GM19328 (cell line): Measurements from ENCODE around the gene GTF2A1L.
"Not testable (repeated sequence)": the region's sequence is repeated elsewhere in the genome, so short reads cannot be mapped to it uniquely, and the experiment has no call there.

ENCODE experiments used
- ATAC-seq: cut with Tn5 transposase; IDR thresholded peaks from one replicate; pipeline ENCODE4 v1.9.1; 2021; ENCODE audit warnings: mild to moderate bottlenecking, moderate library complexity; ENCODE audit not compliant: unreplicated experiment

The GTF2A1L gene

GRCh38 chr2:48617618-48618017 lies at the start of gene GTF2A1L:
Gene GTF2A1L, plus strand, starts transcription at chr2:48617856. Its CDS starts 19 bp downstream, at chr2:48617875.
- no peak for ATAC-seq

DNA sequence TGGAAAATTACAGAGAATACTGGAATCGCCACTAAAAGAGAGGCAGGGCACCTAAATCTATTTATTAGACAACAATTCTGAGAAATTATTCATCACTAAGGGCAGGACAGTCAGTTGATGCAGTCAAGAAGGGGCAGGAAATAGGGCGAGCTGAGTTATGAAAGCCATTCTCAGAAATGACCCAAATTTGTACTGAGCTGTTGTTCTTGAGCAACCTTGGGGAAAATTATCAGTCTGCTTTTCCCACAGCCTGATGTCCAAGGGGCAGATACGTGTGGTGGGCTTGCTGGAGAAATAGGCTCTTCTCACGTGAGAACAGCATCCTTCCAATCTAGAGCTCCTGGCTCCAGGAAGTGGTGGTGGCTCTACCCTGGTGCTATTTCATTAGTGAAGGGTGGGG lies 49.1 kb upstream of the GTF2A1L start:
- no peak for ATAC-seq

DNA sequence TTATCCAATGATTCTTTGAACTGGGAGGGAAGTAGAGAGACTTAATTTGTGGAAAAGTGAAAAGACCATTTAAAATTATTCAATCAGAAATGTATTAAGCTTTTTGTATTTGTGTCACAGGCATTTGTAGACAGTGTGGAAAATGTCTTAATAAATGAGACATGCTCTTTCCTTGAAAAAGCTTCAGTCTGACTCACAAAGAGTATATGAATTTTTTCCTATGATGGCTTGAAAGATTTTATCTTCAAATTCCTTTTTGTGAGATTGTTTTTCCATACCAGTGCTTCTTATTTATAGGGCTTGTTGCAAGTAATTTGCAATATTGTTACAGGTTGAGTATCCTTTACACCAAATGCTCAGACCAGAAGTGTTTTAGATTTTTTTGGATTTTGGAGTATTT lies 48.2 kb upstream of the GTF2A1L start:
- no peak for ATAC-seq

DNA sequence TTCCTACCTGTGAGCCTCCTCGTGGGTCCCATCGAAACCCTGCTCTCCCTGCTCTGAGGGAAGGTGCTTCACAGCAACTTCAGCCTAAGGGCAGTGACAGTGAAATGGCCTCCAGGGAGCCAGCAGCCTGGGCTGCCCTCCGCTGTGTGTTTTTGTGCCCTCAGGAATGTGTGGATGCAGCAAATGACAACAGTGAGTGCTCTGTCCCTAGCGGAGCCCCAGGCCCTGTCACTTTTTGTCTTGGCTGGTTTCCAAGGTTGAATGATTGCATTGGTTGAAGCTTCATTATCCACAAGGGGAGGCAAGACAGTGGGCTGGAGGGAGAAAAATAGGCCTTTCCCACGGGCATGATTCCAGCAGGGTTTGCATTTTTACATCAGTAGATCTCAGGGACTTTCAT lies 44.8 kb upstream of the GTF2A1L start:
- ATAC-seq, result no peak

GRCh38 chr2:48574353-48575287 lies 43.0 kb upstream of the GTF2A1L start:
- no peak for ATAC-seq

GRCh38 chr2:48578313-48578712 lies 39.3 kb upstream of the GTF2A1L start:
- no peak for ATAC-seq

GRCh38 chr2:48583961-48584360 lies 33.7 kb upstream of the GTF2A1L start:
- ATAC-seq, result no peak

- no peak for ATAC-seq
Measured at GRCh38 chr2:48584551-48584950, 33.1 kb upstream of the GTF2A1L start.

- no peak for ATAC-seq
Measured at GRCh38 chr2:48586433-48586832, 31.2 kb upstream of the GTF2A1L start.

DNA sequence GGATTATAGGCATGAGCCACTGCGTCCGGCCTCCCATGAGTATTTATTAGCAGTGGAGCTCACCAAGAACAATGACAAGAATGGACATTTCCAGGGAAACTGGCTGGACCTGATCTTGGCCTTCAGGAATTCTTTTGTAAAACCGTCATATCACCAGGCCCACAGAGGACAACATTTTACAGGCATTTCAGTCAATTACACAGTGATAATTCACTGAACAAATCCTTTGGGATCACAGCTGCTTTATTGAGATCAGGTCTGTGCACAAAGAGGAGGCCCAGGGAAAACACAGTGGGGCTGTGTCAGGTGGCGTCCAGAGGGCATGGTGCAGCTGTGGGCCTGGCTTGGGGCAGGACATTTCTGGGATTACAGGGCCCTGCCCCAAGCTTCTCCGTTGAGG lies 30.1 kb upstream of the GTF2A1L start:
- ATAC-seq, result no peak

- ATAC-seq, result no peak
Measured at GRCh38 chr2:48587961-48588360, 29.7 kb upstream of the GTF2A1L start.

DNA sequence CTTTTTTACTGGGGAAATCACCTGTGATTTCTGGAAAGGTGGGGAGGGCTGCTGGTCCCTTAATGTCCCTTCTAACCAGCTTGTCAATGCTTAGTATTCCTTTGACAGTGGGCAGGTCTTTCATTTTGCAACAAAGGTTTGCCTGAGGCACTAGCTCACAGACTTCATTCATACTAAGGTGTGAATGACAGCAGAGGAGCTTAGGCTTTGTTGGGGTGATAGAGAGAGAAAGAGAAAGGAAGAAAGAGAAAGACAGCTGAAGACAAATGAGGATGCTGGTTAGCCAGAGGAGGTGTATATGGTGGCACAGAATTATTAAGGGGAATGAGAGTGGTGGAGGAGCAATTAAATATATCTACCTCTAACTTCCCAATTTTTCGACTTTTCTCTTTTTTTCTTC lies 28.9 kb upstream of the GTF2A1L start:
- no peak for ATAC-seq

DNA sequence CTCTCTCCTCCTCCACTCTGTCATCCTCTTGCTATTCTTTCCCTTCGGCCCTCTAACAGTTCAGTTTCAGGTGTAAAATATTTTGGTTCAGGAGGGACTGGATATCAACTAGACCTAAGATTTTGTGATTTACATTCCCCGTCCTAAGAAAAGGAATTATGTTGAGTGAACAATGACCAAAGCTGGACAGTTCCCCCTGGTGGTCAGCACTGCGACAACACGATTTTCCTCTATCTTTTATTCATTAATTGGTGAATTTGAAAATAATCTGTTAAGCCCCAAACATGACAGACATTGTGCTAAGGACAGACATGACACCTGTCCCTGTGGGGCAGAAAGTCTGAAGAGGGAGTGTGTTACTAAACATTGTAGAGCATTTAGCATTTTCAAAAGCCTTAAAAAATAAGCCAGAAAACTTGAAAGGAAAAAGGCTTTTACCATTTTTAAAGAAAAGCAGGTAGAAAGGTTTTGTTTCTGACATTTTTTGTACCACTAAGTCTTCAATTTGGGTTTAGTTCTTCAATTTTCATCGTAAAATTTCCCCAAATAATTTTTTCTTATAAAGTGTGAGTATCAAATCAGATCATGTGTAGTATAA lies 28.4 kb upstream of the GTF2A1L start:
- no peak for ATAC-seq

DNA sequence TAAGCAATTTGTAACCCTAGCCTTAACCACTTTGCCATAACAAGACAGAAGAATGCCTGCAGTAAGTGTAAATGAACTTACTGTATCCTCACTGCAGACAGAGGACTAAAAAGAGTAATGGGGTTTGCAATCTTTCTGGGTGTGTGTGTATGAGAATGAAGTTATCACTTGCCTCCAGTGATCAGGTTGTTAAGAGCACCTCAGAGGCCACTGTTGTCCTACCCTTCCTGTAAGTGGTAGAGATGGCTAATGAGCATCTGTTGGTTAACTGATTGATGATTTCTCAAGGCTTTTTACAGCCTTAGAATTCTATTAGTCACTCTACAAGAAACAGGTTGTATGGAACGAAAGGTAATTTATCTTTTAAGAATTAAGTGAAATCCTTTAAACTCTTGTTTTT lies 27.6 kb upstream of the GTF2A1L start:
- ATAC-seq, result no peak

DNA sequence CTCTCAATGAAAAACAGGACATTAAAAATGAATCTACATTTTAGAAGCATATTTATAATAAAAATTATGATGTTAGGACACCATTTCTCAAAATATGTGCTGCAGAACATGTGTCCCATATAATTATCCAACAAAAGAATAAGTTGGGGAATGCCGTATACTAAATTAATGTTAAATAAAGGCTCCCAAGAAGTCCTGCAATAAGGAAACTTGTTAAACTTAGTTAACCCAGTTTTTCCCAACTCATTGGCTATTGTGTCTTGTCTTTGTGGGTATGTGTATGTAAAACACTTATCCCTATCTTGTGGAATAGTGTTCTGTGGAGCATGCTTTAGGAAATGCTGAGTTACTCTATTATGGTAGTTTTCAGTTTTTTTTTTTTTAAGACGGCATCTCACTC lies 25.6 kb upstream of the GTF2A1L start:
- no peak for ATAC-seq

- ATAC-seq, result not testable (repeated sequence)
Measured at GRCh38 chr2:48596751-48597150, 20.9 kb upstream of the GTF2A1L start.

GRCh38 chr2:48597492-48597891 lies 20.2 kb upstream of the GTF2A1L start:
- no peak for ATAC-seq

DNA sequence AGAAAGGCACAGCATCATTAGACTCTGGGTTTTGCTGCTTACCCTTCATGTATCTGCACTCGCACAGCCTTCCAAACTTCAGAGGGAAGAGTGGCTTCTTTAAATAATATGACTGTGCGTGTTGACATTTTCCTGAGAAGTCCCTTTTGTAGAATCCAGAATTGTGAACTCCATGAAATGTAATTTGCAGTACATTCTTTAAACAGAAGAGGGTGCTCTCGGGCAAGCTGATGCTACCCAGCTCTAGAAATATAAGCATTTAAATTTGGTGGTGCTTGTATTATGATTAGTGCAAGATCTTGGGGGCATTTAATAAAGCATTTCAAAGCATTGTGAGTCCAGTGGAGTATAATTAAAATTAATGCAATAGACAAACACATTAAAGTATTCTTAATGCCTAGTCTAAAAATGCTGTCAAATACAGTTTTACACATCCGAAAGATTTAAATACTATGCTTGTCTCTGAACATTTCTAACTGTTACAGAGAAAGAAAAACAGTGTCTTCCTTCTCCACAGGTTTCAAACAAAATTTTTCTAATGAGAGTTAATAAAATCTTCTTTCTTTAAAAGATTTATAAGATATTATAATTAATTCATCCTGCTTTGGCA lies 17.3 kb upstream of the GTF2A1L start:
- ATAC-seq, result no peak

- no peak for ATAC-seq
Measured at GRCh38 chr2:48600917-48601316, 16.7 kb upstream of the GTF2A1L start.

DNA sequence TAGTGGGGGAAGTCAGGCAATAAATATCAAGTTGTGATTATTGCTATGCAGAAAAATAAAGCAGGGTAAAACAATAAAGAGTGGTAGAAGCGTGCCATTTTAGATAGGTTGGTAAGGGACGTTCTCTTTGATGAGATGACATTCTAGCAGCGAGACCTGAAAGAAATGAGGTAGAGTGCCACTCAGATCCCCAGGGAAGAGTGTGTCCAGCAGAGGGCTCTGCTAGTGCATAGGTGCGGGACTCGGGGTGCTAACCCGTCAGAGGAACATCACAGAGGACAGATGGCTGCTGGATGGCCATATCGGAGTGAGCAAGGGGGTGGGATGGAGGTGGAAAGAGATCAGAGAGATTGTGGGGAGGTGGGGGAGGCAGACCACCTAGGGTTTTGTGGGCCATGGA lies 16.3 kb upstream of the GTF2A1L start:
- ATAC-seq, result no peak

DNA sequence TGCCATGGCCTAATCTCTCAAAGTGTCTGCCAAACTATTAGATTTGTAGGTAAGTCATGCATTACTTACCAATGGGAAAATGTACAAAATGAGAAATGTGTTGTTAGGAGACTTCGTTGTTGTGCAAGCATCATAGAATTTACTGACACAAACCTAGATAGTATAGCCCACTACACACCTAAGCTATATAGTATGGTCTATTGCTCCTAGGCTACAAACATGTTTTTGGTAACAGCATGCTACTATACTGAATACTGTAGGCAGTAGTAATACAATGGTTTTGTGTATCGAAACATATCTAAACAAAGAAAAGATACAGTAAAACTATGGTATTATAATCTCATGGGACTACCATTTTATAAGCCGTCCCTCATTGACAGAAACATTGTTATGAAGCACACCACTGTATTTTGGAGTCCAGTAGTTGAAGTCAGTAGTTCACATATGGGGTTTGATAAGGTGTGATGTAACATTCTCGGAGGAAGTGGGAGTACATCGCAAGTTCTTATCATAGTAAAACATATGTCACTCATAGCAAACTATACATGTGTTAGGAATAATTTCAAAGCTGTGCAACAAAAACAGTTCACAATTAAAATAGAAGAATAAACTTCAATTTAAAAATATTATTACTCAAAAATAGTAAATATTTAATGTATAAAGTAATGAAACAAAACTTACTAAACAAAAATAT lies 12.0 kb upstream of the GTF2A1L start:
- ATAC-seq, result no peak
